LHCN-M2 (cell line): ENCODE measurements around the gene CCDC6. TPM values are rescaled to one million over a fixed set of nuclear protein-coding genes. Genes with fewer than 3 reads are reported as not detected.
"Not testable (repeated sequence)": the region's sequence is repeated elsewhere in the genome, so short reads cannot be mapped to it uniquely, and the experiment has no call there.

Experiments used
- DNase-seq: peaks from one replicate; pipeline ENCODE4 v3.0.0-alpha.2; 2012; ENCODE audit warnings: low read depth
- total RNA-seq: library from RNA; depleted of rRNA; stranded (reverse); fragments of >200 nt; gene quantifications from 2 replicates; pipeline ENCODE4 v1.2.3, GENCODE V29; 2014; rRNA removed

The CCDC6 gene
- total RNA-seq, 1 experiment from 2014 or later = 23.0 TPM

- no peak for DNase-seq
Measured at GRCh38 chr10:59770689-59771088, 135.7 kb downstream of the CCDC6 start.

- no peak for DNase-seq
Measured at GRCh38 chr10:59762505-59762904, 143.9 kb downstream of the CCDC6 start.

DNA sequence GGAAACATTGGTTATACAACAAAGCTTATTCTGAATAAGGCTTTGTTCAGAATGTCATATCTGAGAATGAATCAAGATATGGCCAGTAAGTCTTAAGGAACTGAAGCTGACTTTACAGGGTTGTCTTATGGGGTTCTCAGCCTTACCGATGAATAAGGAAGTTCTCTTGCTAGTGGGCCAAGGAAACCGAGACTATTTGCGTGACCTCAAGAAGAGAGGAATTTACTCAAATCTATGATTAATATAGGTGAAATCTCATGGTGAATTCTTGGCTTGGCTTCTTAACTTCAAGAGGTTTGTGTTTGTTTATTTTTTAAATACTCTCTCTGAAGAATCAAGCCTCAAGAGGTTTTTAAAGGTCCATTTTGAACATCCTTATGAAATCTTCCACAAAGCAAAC is 148.4 kb downstream of the CCDC6 start:
- no peak for DNase-seq

- DNase-seq = no peak
Measured at GRCh38 chr10:59754951-59755350, 151.4 kb downstream of the CCDC6 start.

DNA sequence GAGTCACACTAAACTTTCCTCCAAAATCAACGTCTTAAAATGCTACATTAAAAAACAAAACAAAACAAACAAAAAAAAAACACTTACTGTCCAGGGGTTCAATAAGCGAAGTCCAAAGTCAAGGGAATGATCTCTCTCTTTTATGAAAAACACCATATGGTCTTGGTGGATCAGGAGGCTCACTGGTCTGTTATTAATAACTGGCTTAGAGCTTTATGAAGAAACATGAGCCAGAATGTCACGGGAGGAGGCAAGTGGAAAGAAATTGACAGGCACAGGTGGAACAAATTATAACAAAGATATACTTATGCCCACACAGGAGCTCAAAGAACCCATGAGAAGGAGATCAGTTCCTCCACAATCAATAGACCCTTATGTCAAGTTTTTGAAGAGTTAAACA is 153.1 kb downstream of the CCDC6 start, which contains the start of gene MRLN:
TSS of gene MRLN (minus strand) at position 189 of the 400 bp plus-strand sequence.
- DNase-seq = peak; percentile 54

DNA sequence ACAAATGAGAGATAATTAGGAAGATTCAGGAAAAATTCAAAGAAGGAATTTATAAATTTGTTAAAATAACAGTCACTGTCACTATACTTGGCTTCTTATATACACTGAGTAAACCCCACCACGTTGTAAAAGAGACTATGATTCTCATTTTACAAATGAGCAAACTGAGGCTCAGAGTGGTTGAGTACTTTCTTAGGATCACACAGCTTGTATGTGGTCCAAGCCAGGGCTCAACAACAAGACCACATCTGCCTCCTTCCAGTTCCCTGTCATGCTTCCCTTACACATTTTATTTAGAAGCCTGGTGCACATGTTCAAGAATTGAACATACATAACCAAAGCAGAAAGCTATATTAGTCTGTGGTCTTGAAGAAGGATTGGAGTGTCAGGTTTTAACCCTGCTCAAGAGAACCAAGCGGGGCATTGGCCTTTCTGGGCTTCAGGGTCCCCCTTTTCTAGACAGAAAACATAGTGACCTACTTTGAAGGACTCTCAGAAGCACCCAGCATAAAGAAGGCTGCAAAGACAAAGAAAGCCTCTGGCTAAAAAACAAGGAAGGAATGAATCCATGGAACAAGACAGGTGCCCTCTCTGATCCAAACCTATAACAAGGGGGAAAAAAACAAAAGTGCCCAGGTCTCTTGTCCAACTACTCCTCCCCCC is 153.9 kb downstream of the CCDC6 start:
- no peak for DNase-seq

DNA sequence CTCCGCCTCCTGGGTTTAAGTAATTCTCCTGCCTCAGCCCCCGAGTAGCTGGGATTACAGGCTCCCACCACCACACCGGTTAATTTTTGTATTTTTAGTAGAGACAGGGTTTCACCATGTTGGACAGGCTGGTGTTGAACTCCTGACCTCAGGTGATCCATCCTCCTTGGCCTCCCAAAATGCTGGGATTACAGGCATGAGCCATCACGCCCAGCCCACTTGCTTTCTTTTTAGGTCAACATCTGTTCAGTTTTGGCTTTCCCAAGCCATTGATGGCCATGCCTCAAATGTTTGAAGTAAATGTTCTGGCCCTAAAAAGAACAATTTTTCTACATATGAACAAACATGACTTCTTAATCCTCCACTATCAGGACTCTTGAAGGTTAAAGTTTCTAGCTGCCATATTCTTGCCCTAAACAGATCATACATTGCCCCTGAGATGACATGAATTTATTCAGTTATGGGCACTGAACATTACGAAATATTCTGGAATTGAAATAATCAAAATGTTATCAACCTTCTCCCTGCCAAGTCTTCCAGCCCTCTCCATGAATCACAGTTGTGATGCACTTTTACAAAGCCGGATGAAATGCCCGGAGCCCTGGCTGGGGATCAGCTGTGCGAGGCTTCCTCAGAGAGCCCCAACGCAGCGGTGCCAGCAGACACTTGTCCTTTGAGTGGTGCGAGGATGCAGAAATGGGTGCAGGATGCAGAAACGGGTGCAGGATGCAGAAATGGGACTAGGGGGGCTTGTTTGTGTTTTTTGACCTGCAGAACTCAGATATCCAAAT is 156.0 kb downstream of the CCDC6 start:
- DNase-seq = no peak

GRCh38 chr10:59748834-59749233 is 157.5 kb downstream of the CCDC6 start:
- no peak for DNase-seq

- no peak for DNase-seq
Measured at GRCh38 chr10:59745163-59745650, 161.1 kb downstream of the CCDC6 start.

GRCh38 chr10:59744762-59745161 is 161.6 kb downstream of the CCDC6 start:
- not testable (repeated sequence) for DNase-seq

GRCh38 chr10:59744156-59744555 is 162.2 kb downstream of the CCDC6 start:
- not testable (repeated sequence) for DNase-seq

DNA sequence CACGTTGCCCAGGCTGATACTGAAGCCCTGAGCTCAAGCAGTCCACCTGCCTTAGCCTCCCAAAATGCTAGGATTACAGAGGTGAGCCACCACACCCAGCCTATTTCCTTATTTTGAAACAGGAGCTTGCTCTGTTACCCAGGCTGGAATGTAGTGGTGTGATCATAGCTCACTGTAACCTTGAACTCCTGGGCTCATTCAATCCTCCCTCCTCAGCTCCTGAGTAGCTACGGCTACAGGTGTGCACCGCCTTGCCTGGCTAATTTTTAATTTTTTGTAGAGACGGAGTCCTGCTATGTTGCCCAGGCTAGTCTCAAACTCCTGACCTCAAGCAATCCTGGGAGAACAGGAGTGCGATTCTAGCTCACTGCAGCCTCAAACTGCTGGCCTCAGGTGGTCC is 164.8 kb downstream of the CCDC6 start:
- no peak for DNase-seq

- no peak for DNase-seq
Measured at GRCh38 chr10:59741048-59741447, 165.3 kb downstream of the CCDC6 start.

Other genes with a start within 250 kb of the CCDC6 start
- gene SLC16A9, start 196.7 kb downstream of the CCDC6 start, total RNA-seq = 0.80 and 0.90 TPM in 2 replicates
- gene MRLN, start 153.1 kb downstream of the CCDC6 start, total RNA-seq = not detected in 2 replicates